AG09309 (cell line): ENCODE results near the gene GFOD1.

Experiments used
- DNase-seq: peaks from one replicate; pipeline ENCODE4 v3.0.0-alpha.2; 2010; ENCODE audit warnings: low read depth
- H3K4me3 ChIP-seq: 2 replicates; pipeline ENCODE4 v1.5.1; 2011; ENCODE audit warnings: mild to moderate bottlenecking, low read depth, low read length, moderate library complexity; ENCODE audit not compliant: control insufficient read depth
- TF ChIP-seq, protein P1 (sequence below): IDR thresholded peaks from 2 replicates; pipeline ENCODE4 v1.5.1; 2011; ENCODE audit warnings: mild to moderate bottlenecking, low read depth, low read length, inconsistent platforms; ENCODE audit not compliant: insufficient read depth, control insufficient read depth; ENCODE audit errors: missing control alignments

The GFOD1 gene

DNA sequence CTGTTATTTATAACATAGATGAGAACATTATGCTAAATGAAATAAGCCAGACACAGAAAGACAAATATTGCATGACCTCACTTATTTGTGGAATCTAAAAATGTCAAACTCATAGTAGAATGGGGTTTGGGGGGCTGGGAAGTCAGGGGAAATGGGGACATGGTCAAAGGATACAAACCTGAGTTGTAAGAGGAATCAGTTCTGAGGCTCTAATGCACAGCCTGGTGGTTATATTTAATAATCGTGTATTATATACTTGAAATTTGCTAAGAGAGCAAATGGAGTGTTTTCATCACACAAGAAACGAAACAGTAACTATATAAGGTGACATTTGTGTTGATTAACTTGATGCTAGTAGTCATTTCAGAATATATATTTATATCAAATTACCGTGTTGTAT, 40.8 kb upstream of the GFOD1 start:
- H3K4me3 ChIP-seq: no peak overlapping the region
- TF ChIP-seq, protein P1, sequence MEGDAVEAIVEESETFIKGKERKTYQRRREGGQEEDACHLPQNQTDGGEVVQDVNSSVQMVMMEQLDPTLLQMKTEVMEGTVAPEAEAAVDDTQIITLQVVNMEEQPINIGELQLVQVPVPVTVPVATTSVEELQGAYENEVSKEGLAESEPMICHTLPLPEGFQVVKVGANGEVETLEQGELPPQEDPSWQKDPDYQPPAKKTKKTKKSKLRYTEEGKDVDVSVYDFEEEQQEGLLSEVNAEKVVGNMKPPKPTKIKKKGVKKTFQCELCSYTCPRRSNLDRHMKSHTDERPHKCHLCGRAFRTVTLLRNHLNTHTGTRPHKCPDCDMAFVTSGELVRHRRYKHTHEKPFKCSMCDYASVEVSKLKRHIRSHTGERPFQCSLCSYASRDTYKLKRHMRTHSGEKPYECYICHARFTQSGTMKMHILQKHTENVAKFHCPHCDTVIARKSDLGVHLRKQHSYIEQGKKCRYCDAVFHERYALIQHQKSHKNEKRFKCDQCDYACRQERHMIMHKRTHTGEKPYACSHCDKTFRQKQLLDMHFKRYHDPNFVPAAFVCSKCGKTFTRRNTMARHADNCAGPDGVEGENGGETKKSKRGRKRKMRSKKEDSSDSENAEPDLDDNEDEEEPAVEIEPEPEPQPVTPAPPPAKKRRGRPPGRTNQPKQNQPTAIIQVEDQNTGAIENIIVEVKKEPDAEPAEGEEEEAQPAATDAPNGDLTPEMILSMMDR: no peak
- no peak for DNase-seq

DNA sequence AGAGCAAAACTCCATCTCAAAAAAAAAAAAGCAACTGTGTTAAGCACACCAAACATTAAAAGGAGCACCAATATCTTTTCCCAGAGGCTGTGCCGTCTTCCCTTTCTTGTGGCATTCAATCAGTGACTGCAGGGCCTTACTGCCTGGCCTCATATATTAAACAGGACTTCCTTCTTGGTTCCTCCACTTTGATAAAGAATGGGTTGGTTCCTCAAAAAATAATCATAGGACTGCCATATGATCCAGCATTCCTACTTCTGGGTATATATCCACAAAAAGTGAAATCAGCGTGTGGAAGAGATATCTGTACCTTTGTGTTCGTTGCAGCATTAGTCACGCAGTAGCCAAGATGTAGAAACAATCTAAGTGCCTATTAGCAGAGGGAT, 40.3 kb upstream of the GFOD1 start:
- no peak for DNase-seq
- TF ChIP-seq, protein P1: no peak
- H3K4me3 ChIP-seq: no peak overlapping the region

DNA sequence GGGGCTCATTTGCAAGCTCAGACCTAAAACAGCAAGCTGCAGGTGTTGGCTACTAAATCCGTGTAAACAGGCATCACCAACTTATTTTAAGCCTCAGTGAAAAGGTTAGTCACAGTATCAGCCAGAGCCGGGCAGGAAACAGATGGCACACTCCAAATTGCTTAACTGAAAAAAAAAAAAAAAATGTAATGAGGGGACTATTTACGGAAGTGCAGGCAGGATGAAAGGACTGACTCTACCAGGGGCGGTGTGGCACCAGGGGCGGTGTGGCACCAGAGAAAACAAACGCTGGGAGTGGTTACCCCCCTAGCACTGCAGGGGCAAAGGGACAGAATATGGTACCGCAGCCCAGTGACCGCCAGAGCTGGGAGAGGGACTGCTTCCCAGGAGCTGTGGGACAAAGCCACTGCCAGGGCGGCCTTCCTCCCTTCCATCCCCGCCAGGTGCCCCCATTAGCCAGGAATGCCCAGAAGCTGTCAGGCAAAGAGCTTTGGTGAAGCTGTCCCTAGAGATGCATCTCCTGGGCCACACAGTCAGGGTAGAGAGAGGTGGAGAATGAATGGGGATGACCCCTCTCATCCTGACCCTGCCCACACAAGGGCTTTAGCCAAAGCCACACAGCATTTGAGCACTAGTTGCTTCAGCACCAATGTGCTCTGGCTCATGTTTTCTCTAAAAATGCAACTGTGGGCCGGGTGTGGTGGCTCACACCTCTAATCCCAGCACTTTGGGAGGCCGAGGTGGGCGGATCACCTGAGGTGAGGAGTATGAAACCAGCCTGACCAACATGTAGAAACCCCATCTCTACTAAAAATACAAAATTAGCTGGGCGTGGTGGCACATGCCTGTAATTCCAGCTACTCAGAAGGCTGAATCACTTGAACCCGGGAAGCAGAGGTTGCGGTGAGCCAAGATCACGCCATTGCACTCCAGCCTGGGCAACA, 39.6 kb upstream of the GFOD1 start:
- TF ChIP-seq, protein P1: no peak
- DNase-seq: no peak
- no peak overlapping the region for H3K4me3 ChIP-seq

DNA sequence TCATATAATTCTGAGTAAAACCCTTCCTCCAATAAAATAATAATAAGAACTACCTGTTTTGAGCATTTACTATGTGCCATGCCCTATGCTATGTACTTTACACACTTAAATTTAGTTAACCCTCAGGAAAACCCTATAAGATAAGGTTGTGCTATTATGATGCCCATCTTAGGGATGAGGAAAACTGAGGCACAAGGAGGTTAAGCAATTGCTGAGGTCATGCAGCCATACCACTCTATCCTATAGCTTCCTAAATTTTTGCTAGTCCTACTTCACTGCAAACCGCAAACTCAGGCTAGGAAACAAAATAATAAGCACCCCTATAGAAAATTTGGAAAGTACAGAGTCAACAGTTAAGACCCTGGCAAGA, 38.9 kb upstream of the GFOD1 start:
- no peak for DNase-seq
- H3K4me3 ChIP-seq: no peak overlapping the region
- TF ChIP-seq, protein P1: no peak

DNA sequence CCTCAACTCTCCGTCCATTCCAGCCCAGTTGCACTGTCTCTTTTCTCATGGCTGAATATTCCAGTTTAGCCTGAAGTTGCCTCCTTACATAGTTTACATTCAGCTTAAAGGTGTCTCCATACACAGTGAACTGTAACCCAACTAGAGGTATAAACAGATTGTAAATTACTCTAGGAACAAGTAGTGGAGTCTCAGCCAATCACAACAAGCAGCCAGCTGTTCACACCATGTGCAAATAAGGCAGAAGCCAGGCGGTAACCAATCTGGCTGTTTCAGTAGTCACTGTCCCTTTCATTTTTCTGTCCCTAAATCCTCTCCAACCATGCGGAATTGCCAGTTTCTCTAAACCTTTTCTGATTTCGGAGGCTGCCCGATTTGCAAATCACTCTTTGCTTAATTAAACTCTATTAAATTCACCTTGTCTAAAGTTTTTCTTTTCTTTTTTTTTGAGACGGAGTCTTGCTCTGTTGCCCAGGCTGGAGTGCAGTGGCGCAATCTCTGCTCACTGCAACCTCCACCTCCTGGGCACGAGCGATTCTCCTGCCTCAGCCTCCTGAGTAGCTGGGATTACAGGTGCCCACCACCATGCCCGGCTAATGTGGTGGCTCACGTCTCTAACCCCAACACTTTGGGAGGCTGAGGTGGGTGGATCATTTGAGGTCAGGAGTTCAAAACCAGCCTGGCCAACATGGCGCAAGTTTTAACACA, 37.6 kb upstream of the GFOD1 start:
- TF ChIP-seq, protein P1: no peak

DNA sequence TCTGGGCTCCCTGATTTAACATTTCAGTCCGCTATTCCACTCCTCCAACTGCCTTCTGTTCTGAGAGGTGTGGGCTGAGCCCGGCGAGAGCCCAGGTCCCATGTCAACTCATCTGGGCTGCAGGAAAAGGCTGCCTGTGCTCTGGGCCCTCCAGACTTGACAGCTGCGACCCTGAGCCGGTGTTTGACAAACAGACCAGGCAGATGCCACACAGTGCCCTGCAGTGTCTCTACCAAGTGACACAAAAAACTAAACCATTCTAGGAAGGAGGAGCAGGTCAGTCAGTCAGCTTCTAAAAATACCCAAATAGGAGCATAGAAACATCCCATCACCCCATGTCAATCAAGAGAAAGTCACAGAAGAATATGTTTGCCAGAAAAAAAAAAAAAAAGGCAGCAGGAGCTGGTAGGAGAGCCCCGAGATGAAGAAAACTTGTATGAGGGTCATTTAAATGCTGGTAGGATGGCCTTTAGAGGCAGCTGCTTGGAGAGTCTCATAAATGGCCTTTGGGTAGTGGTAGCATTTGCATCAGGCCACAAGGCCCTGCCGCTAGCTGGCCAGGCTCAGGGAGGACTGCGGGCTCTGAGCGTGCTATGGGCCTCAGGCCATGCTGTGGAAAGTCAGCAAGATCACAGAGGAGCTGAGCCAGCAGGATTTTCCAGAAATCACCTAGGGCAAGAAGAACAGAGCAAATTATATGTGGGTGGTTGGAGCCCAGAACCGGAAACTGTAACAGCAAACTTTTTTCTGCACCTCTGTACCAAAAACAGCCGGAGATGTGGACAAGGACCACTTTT, 36.6 kb upstream of the GFOD1 start:
- TF ChIP-seq, protein P1: no peak
- no peak overlapping the region for H3K4me3 ChIP-seq
- DNase-seq: no peak

More for the DNA sequence above, 37.6 kb upstream of the GFOD1 start:
- DNase-seq: no peak
- no peak overlapping the region for H3K4me3 ChIP-seq
